Measurements from ENCODE around the gene TYMP.

DNA sequence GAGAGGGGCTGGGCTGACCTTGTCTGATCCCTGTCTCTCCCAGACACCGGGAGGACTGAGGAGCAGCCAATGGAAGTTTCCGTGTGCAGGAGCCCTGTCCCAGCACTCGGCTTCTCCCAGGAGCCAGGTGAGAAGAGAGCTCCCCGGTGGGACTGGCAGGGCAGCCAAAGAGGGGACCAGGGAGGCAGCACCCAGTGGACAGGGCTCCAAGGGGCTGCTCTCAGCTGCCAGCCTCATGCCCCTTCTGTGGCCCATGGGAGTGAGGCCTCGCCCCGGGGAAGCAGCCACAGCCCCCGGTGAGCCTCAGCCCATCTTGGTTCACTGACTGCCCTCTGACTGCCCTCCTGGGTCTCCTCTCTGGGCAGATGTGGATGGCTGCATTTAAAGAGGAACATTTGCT lies 11.2 kb downstream of the TYMP start:
- TF ChIP-seq, protein P1, sequence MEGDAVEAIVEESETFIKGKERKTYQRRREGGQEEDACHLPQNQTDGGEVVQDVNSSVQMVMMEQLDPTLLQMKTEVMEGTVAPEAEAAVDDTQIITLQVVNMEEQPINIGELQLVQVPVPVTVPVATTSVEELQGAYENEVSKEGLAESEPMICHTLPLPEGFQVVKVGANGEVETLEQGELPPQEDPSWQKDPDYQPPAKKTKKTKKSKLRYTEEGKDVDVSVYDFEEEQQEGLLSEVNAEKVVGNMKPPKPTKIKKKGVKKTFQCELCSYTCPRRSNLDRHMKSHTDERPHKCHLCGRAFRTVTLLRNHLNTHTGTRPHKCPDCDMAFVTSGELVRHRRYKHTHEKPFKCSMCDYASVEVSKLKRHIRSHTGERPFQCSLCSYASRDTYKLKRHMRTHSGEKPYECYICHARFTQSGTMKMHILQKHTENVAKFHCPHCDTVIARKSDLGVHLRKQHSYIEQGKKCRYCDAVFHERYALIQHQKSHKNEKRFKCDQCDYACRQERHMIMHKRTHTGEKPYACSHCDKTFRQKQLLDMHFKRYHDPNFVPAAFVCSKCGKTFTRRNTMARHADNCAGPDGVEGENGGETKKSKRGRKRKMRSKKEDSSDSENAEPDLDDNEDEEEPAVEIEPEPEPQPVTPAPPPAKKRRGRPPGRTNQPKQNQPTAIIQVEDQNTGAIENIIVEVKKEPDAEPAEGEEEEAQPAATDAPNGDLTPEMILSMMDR (IDR thresholded peaks at IDR 0.05; ENCODE audit: insufficient read depth, low read length, poor library complexity, severe bottlenecking) = no peak
- TF ChIP-seq EZH2phosphoT487 (conservative IDR thresholded peaks at IDR 0.05; ENCODE audit: low read length) = no peak
